ENCODE measurements around the gene REL.
"Not testable (repeated sequence)": the region's sequence is repeated elsewhere in the genome, so short reads cannot be mapped to it uniquely, and the experiment has no call there.

Gene REL

DNA sequence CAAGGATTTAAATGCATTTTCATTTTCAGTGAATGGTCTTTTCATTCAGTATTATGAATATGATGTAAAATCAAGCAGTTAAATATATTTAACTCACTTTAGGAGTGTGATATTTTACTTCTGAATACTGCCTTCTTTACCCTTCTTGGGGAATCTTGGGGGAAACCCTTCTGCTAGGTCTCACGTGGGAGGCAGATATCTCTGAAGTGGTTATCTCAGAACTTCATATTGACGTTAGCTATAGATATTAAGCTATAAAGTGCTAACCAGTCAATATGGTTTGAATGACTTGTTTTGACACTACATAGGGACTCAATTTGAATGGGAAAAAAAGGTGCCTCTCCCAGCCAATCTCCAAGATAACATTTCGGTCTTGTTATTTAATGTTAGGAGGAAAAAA lies 9.8 kb downstream of the REL start (continued):
- TF ChIP-seq, protein P1, sequence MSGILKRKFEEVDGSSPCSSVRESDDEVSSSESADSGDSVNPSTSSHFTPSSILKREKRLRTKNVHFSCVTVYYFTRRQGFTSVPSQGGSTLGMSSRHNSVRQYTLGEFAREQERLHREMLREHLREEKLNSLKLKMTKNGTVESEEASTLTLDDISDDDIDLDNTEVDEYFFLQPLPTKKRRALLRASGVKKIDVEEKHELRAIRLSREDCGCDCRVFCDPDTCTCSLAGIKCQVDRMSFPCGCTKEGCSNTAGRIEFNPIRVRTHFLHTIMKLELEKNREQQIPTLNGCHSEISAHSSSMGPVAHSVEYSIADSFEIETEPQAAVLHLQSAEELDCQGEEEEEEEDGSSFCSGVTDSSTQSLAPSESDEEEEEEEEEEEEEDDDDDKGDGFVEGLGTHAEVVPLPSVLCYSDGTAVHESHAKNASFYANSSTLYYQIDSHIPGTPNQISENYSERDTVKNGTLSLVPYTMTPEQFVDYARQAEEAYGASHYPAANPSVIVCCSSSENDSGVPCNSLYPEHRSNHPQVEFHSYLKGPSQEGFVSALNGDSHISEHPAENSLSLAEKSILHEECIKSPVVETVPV (CRISPR knock-in tag; IDR thresholded peaks at IDR 0.05) = no peak
- TF ChIP-seq, protein P2, sequence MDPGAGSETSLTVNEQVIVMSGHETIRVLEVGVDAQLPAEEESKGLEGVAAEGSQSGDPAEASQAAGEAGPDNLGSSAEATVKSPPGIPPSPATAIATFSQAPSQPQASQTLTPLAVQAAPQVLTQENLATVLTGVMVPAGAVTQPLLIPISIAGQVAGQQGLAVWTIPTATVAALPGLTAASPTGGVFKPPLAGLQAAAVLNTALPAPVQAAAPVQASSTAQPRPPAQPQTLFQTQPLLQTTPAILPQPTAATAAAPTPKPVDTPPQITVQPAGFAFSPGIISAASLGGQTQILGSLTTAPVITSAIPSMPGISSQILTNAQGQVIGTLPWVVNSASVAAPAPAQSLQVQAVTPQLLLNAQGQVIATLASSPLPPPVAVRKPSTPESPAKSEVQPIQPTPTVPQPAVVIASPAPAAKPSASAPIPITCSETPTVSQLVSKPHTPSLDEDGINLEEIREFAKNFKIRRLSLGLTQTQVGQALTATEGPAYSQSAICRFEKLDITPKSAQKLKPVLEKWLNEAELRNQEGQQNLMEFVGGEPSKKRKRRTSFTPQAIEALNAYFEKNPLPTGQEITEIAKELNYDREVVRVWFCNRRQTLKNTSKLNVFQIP (CRISPR knock-in tag; IDR thresholded peaks at IDR 0.05; ENCODE audit: borderline replicate concordance, low read depth) = no peak
- no peak for TF ChIP-seq PPARA (CRISPR knock-in tag; IDR thresholded peaks at IDR 0.05; ENCODE audit: borderline replicate concordance)

DNA sequence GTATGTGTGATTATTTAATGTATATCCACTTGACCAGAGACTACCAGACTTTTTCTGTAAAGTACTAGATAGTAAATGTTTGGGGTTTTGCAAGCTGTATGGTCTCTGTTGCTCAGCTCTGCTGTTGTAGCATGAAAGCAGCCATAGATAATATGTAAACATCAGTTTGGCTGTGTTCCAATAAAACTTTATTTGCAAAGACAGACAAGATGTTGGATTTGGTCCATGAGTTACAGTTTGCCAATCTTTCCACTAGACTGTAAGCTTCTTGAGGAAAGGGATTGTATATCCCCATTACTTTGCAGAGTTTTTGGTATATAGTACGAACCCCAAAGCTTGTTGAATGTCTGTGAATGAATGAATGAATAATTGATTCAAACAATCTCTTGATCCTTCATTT lies 17.2 kb downstream of the REL start:
- TF ChIP-seq GLIS3 (CRISPR knock-in tag; IDR thresholded peaks at IDR 0.05) (no peak), CSDC2 (CRISPR knock-in tag; IDR thresholded peaks at IDR 0.05) (no peak), SNAI2 (CRISPR knock-in tag; IDR thresholded peaks at IDR 0.05) (no peak), ARNTL (CRISPR knock-in tag; IDR thresholded peaks at IDR 0.05; ENCODE audit: borderline replicate concordance, low read depth) (no peak), TOX (CRISPR knock-in tag; IDR thresholded peaks at IDR 0.05; ENCODE audit: borderline replicate concordance) (no peak), RARB (CRISPR knock-in tag; IDR thresholded peaks at IDR 0.05) (no peak)
- TF ChIP-seq, protein P1 (CRISPR knock-in tag; IDR thresholded peaks at IDR 0.05) = no peak
- ATAC-seq = no peak

DNA sequence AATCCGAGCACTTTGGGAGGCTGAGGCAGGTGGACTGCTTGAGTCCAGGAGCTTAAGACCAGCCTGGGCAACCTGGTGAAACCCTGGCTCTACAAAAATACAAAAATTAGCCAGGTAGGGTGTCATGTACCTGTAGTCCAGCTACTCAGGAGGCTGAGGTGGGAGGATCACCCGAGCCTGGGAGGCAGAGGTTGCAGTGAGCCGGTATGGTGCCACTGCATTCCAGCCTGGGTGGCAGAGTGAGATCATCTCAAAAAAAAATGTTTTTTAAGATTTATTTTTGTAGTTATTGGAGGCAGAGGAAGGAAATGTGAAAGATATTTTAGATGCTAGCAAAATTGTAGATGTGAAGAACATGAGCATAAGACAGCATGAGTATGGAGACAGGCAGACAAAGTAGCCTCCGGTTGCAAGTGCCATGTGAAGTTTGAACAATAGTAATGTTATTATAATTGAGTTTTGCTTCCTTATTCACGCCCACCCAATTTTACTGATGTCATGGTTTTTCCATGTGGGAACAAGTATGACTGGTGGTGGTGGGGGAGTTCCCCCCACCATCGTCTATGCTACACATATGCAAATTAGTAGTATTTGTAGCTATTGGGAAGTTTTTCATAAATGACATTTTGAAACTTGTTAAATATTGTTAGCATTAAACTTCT lies 18.0 kb downstream of the REL start:
- no peak for ATAC-seq
- TF ChIP-seq, protein P1 (CRISPR knock-in tag; IDR thresholded peaks at IDR 0.05) = no peak
- no peak for TF ChIP-seq PPARA (CRISPR knock-in tag; IDR thresholded peaks at IDR 0.05; ENCODE audit: borderline replicate concordance)

DNA sequence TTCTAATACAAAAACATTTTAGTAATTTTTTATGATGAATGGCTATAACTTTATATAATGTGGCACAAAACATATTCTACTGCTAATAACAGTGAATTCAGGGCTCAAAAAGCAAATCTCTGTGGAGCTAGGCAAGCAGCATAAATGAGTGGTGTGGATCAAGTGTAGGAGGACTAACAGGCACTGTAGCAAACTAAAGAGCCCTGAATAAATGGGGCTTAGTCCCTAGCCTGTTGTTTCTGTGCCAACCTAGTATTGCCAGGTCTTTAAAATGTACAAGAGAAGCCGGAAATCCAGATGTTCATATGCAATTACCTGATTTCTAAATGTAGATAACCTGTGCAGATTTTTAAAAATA lies 18.5 kb downstream of the REL start:
- ATAC-seq = no peak

DNA sequence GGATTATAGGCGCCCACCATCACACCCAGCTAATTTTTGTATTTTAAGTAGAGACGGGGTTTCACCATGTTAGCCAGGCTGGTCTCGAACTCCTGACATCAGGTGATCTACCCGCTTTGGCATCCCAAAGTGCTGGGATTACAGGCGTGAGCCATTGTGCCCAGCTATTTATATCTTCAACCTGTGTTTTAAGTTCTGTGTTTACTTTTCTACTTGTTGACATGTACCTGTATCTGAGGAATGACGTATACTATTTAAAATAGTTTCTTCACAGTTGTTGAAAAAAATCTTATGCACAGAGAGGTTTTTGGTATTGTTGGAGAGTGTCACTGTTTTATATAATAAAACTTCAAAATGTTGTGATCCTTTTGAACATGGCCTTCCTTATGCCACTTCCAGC lies 19.9 kb downstream of the REL start:
- ATAC-seq = not testable (repeated sequence)

More for the DNA sequence above, 18.5 kb downstream of the REL start:
- TF ChIP-seq, protein P3, sequence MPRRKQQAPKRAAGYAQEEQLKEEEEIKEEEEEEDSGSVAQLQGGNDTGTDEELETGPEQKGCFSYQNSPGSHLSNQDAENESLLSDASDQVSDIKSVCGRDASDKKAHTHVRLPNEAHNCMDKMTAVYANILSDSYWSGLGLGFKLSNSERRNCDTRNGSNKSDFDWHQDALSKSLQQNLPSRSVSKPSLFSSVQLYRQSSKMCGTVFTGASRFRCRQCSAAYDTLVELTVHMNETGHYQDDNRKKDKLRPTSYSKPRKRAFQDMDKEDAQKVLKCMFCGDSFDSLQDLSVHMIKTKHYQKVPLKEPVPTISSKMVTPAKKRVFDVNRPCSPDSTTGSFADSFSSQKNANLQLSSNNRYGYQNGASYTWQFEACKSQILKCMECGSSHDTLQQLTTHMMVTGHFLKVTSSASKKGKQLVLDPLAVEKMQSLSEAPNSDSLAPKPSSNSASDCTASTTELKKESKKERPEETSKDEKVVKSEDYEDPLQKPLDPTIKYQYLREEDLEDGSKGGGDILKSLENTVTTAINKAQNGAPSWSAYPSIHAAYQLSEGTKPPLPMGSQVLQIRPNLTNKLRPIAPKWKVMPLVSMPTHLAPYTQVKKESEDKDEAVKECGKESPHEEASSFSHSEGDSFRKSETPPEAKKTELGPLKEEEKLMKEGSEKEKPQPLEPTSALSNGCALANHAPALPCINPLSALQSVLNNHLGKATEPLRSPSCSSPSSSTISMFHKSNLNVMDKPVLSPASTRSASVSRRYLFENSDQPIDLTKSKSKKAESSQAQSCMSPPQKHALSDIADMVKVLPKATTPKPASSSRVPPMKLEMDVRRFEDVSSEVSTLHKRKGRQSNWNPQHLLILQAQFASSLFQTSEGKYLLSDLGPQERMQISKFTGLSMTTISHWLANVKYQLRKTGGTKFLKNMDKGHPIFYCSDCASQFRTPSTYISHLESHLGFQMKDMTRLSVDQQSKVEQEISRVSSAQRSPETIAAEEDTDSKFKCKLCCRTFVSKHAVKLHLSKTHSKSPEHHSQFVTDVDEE (CRISPR knock-in tag; IDR thresholded peaks at IDR 0.05) = no peak
- TF ChIP-seq ZNF8 (CRISPR knock-in tag; IDR thresholded peaks at IDR 0.05) (no peak), ZNF565 (CRISPR knock-in tag; conservative IDR thresholded peaks at IDR 0.05; ENCODE audit: low read depth) (no peak), BACH2 (CRISPR knock-in tag; IDR thresholded peaks at IDR 0.05; ENCODE audit: borderline replicate concordance) (no peak)
- TF ChIP-seq, protein P4, sequence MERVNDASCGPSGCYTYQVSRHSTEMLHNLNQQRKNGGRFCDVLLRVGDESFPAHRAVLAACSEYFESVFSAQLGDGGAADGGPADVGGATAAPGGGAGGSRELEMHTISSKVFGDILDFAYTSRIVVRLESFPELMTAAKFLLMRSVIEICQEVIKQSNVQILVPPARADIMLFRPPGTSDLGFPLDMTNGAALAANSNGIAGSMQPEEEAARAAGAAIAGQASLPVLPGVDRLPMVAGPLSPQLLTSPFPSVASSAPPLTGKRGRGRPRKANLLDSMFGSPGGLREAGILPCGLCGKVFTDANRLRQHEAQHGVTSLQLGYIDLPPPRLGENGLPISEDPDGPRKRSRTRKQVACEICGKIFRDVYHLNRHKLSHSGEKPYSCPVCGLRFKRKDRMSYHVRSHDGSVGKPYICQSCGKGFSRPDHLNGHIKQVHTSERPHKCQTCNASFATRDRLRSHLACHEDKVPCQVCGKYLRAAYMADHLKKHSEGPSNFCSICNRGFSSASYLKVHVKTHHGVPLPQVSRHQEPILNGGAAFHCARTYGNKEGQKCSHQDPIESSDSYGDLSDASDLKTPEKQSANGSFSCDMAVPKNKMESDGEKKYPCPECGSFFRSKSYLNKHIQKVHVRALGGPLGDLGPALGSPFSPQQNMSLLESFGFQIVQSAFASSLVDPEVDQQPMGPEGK (CRISPR knock-in tag; IDR thresholded peaks at IDR 0.05; ENCODE audit: borderline replicate concordance) = no peak

DNA sequence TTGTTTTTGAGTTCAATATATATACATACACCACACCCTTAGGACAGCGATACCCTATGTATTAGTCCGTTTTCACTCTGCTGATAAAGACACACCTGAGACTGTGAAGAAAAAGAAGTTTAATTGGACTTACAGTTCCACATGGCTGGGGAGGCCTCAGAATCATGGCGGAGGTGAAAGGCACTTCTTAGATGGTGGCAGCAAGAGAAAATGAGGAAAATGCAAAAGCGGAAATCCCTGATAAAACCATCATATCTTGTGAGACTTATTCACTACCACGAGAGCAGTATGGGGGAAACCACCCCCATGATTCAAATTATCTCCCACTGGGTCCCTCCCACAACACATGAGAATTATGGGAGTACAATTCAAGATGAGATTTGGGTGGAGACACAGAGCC lies 24.5 kb downstream of the REL start:
- not testable (repeated sequence) for ATAC-seq

Measured in SK-N-SH treated with all-trans-retinoic acid at 6 μM for 48 hours (cell line).